ENCODE measurements around the gene HSD17B11.
A peak's percentile ranks its signal among the peaks of the same experiment; 100 is the strongest.
"Not testable (repeated sequence)": the region's sequence is repeated elsewhere in the genome, so short reads cannot be mapped to it uniquely, and the experiment has no call there.

Gene HSD17B11

DNA sequence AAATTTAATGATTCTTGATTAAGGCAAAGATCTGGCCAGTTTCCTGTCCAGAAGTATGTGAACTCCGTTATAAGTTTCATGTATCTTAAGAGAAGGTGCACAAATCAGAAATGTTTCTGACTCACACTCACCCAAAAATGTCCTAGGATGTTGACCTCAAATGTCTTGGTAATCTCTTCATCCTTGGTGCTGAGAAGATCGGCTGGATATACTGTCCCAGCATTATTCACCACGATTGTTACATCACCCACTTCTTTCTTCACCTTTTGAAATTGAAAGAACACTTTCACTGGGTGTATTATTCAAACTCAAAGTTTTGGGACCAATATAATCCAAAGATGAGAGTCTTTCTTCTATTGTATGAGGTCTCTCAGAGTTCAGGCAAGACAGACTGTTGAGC, 74.0 kb downstream of the HSD17B11 start:
- TF ChIP-seq, protein P1, sequence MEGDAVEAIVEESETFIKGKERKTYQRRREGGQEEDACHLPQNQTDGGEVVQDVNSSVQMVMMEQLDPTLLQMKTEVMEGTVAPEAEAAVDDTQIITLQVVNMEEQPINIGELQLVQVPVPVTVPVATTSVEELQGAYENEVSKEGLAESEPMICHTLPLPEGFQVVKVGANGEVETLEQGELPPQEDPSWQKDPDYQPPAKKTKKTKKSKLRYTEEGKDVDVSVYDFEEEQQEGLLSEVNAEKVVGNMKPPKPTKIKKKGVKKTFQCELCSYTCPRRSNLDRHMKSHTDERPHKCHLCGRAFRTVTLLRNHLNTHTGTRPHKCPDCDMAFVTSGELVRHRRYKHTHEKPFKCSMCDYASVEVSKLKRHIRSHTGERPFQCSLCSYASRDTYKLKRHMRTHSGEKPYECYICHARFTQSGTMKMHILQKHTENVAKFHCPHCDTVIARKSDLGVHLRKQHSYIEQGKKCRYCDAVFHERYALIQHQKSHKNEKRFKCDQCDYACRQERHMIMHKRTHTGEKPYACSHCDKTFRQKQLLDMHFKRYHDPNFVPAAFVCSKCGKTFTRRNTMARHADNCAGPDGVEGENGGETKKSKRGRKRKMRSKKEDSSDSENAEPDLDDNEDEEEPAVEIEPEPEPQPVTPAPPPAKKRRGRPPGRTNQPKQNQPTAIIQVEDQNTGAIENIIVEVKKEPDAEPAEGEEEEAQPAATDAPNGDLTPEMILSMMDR (IDR thresholded peaks at IDR 0.05; ENCODE audit: unreplicated experiment in 3 of 3) = no peak
- H3K36me3 Mint-ChIP-seq (ENCODE audit: low read depth) = no peaks in the 10 kb centered on the region
- no peak overlapping the region for H3K27ac Mint-ChIP-seq
- H3K4me3 Mint-ChIP-seq = no peak overlapping the region
- H3K4me1 Mint-ChIP-seq = peaks cover 4% of the 10 kb centered on the region
- H3K9me3 Mint-ChIP-seq = no peaks in the 10 kb centered on the region
- peaks cover 3% of the 10 kb centered on the region for H3K27me3 Mint-ChIP-seq (ENCODE audit: low read depth)

DNA sequence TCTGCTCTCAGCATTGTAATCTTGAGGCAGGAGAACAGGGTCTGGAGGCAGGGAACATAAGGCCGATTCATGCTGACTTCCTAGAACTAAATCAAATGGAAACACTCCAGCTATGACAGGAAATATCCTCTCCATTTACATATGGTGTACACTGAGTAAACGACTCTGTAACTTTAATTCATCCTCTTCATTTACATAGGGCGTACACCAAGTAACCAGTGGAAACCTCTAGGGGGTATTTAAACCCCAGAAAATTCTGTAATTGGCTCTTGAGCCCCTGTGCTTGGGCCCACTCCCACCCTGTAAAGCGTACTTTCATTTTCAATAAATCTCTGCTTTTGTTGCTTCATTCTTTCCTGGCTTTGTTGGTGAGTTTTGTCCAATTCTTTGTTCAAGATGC, 76.0 kb downstream of the HSD17B11 start:
- not testable (repeated sequence) for H3K9me3 Mint-ChIP-seq; H3K36me3 Mint-ChIP-seq (ENCODE audit: low read depth); H3K27me3 Mint-ChIP-seq (ENCODE audit: low read depth); H3K4me3 Mint-ChIP-seq; H3K4me1 Mint-ChIP-seq
- peak overlapping the region in 2 of 3 experiments; percentile 5 to 69 for H3K27ac Mint-ChIP-seq

DNA sequence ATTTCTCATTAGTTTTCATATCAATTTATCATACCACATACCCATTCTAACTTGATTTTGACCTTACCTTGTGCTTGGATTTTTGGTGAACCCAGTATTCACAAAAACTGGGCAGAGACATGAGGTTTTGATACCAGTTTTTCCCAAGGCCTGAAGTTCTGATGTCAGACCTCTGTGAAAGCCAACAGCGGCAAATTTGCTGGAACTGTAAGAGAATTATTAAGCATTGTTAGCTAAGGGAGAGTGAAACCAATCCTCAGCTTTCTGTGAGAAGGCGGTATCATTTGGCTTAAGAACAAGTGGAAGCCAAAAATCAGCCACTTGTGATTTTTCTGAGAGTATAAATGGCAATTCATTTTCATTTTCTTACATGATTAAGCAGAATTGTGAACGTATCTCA, 77.2 kb downstream of the HSD17B11 start:
- no peak overlapping the region for H3K4me3 Mint-ChIP-seq
- H3K36me3 Mint-ChIP-seq (ENCODE audit: low read depth) = no peaks in the 10 kb centered on the region
- H3K27ac Mint-ChIP-seq = no peak overlapping the region
- H3K27me3 Mint-ChIP-seq (ENCODE audit: low read depth) = peaks cover 3% of the 10 kb centered on the region
- TF ChIP-seq, protein P1 (IDR thresholded peaks at IDR 0.05; ENCODE audit: unreplicated experiment in 3 of 3) = no peak
- no peaks in the 10 kb centered on the region for H3K9me3 Mint-ChIP-seq
- peaks cover 4% of the 10 kb centered on the region for H3K4me1 Mint-ChIP-seq

DNA sequence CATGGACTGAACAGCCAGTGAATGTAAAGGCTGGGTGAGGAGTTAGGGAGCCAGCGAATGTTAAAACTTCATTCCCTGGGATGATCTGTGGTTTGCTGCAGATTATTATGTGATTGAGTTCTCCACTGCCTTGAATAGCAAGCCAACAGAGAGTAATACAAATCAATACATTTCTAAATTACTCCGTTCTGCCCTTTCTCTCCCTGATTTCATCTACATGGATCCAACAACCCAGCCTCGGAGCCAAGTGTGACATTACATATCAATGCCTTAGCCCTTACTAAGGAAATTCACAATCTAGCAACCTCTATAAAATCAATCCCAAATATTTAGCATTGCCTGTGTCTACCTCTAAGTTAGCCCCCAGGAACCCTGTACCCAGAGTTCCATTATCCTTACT, 79.3 kb downstream of the HSD17B11 start:
- peaks cover 4% of the 10 kb centered on the region for H3K4me1 Mint-ChIP-seq
- no peaks in the 10 kb centered on the region for H3K36me3 Mint-ChIP-seq (ENCODE audit: low read depth)
- H3K27ac Mint-ChIP-seq = no peak overlapping the region

DNA sequence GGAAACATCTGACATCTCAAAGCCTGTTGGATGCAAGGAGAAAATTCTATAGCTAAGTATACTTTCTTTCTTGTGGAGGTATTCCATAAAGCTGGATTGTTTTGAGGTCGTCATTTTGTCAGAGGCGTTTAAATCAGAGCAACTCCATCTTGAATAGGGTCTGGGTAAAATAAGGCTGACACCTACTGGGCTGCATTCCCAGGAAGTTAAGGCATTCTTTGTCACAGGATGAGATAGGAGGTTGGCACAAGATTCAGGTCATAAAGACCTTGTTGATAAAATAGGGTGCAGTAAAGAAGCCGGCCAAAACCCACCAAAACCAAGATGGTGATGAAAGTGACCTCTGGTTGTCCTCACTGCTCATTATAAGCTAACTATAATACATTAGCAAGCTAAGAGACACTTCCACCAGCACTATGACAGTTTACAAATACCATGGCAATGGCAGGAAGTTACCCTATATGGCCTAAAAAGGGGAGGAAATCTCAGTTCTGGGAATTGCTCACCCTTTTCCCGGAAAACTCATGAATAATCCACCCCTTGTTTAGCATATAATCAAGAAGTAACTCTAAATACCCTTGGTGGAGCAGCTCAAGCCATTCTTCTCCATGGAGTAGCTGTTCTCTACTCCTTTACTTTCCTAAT, 80.2 kb downstream of the HSD17B11 start:
- TF ChIP-seq, protein P1 (IDR thresholded peaks at IDR 0.05; ENCODE audit: unreplicated experiment in 3 of 3) = no peak
- Mint-ChIP-seq H3K4me1 (peaks cover 4% of the 10 kb centered on the region), H3K4me3 (no peak overlapping the region), H3K36me3 (ENCODE audit: low read depth) (no peaks in the 10 kb centered on the region), H3K9me3 (no peaks in the 10 kb centered on the region), H3K27me3 (ENCODE audit: low read depth) (no peaks in the 10 kb centered on the region), H3K27ac (no peak overlapping the region)

More for the DNA sequence above, 79.3 kb downstream of the HSD17B11 start:
- Mint-ChIP-seq H3K9me3 (no peaks in the 10 kb centered on the region), H3K27me3 (ENCODE audit: low read depth) (no peaks in the 10 kb centered on the region), H3K4me3 (no peak overlapping the region)
- TF ChIP-seq, protein P1 (IDR thresholded peaks at IDR 0.05; ENCODE audit: unreplicated experiment in 3 of 3) = no peak

DNA sequence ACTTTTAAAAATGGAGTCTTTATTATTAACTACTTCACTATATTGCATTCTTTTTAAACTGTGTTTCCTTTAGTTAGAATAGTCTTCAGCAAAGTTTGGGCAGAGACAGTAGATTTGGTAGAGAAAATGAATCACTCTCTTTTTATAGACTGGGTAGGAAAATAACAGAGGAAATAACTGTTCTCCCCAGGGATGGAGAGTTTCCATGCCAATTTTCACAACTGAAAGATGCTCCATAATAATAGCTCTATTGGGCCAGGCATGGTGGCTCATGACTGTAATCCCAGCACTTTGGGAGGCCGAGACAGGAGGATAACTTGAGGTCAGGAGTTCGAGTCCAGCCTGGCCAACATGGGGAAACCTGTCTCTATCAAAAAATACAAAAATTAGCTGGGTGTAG, 81.4 kb downstream of the HSD17B11 start:
- Mint-ChIP-seq H3K4me3 (no peak overlapping the region), H3K9me3 (no peaks in the 10 kb centered on the region), H3K4me1 (no peaks in the 10 kb centered on the region), H3K27ac (no peak overlapping the region), H3K36me3 (ENCODE audit: low read depth) (no peaks in the 10 kb centered on the region), H3K27me3 (ENCODE audit: low read depth) (no peaks in the 10 kb centered on the region)
- TF ChIP-seq, protein P1 (IDR thresholded peaks at IDR 0.05; ENCODE audit: unreplicated experiment in 3 of 3) = no peak

All from nephron (organoid).